EH (cell line): Measurements from ENCODE around the gene MYO1D.
A peak's percentile ranks its signal among the peaks of the same experiment; 100 is the strongest.
"Not testable (repeated sequence)": the region's sequence is repeated elsewhere in the genome, so short reads cannot be mapped to it uniquely, and the experiment has no call there.

Source experiments
- DNase-seq: peaks from one replicate; pipeline ENCODE4 v3.0.0-alpha.2; 2015; ENCODE audit warnings: low read depth

The MYO1D gene

DNA sequence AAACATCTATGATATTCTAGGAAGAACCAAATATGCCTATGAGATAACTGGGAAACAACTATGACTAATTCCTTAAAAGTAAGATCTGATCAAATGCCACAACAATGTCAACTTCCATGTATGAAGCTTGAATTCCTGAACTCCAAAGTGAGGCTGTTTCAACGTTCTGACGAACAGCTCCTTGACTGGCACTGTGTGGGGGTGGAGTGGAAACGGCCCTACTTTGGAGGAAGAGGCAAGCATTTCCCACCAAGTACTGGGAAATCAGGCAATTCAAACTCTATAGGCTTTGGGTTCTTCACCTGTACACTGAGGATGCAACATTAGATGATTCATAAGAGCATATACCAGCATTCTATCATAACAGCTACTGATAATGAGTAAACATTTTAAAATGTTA lies 203.0 kb downstream of the MYO1D start:
- peak; percentile 45 for DNase-seq

DNA sequence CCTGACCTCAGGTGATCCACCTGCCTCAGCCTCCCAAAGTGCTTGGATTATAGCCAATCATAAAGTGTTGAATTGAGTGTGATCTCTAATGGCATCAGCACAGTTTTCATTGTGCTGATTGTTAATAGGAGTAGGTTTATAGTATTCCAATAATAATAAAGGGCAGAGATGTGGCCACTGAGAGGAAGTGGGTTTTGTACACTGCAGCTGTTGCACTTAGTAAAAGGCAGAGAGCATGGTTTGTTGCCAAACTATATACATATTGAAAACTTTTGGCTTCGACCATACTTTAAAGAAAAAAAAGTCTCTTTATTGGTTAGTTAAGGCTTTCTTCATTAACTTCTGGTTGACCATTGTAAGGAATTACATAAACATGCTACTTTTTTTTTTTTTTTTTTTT lies 204.2 kb downstream of the MYO1D start:
- DNase-seq = no peak

DNA sequence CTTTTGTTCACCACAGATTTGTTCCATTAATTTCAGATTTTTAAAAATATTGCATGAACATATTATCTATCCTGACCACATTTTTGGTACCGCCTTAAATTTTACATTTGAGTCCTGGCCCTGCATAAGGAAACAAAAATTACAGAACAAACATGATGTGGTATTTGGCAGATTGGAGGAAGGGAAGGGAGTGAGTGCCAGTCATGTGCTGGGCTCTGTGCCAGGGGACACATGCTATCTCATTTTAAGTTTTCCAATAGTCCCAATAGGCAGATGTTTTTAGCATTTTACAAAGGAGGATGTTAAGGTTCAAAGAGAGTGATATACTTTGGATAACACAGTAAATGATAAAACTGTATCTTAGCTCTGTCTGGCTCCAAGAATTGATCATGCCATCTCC lies 205.0 kb downstream of the MYO1D start:
- no peak for DNase-seq

DNA sequence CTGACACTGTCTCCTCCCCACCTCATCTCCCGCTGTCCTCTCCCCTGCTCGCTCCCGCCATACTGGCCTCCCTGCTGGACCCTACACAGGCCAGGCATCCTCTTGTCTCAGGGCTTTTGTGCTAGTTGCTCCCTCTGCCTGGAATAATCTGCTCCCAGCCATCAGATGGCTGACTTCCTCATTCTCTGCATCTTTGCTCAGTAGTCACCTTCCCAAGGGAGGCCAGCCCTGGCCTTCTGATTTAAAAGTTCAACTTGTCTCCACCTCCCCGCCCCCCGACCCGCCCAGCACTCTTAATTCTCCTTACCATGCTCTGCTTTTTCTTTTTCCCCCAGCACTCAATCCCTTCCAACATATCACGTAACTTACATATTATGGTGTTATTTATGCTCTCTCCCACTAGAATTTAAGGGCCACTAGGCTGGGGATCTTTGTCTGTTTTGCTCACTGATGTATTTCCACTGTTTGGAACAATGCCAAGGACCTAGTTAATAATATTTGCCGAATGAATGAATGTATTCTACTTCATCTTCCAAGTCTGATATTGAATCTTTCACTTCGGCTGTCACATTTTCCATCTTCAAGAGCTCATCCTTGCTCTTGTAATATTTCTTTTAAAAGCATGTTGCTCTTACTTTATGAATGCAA lies 211.9 kb downstream of the MYO1D start:
- no peak for DNase-seq

DNA sequence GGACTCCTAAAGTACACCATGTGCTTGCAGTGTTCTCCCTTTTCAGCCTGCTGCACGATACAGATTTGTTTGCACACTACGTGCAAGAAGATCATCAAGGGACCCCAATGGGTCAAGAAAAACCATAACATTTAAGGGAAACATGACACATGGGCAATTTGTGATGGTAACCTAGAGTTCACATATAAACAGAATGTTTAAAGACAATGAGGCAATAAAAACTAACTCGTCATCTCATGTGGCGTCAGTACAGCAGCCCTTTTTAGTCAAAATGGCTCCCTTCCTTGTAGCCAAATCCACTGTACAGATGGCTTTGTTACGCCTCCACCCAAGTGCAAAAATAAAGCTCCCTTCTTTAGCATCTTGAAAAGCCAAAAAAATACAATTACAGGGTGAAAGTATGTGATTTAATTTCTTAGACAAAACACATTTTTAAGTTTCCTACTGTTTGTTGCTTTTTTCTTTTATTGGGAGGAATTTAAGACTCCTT lies 216.4 kb downstream of the MYO1D start:
- DNase-seq = no peak

DNA sequence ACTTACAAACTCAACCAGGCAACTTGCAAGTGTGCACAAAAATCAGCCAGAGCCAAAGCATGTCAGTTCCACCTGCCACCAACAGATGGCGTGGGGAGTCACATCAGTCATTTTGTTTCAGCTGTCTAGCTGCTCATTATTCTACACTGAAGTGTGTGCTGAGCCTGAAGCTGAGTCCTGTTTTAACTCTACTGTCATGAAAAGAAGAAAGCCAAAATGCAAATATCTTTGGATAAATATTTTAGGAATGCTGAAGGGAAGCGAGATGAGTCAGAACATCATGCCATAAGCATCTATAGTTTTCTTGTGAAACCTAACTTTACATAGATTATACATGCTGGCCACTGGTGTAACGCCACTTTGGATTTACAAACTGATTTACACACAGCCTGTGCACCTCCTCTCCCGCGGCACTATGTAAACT lies 217.5 kb downstream of the MYO1D start:
- peak; percentile 66 for DNase-seq

DNA sequence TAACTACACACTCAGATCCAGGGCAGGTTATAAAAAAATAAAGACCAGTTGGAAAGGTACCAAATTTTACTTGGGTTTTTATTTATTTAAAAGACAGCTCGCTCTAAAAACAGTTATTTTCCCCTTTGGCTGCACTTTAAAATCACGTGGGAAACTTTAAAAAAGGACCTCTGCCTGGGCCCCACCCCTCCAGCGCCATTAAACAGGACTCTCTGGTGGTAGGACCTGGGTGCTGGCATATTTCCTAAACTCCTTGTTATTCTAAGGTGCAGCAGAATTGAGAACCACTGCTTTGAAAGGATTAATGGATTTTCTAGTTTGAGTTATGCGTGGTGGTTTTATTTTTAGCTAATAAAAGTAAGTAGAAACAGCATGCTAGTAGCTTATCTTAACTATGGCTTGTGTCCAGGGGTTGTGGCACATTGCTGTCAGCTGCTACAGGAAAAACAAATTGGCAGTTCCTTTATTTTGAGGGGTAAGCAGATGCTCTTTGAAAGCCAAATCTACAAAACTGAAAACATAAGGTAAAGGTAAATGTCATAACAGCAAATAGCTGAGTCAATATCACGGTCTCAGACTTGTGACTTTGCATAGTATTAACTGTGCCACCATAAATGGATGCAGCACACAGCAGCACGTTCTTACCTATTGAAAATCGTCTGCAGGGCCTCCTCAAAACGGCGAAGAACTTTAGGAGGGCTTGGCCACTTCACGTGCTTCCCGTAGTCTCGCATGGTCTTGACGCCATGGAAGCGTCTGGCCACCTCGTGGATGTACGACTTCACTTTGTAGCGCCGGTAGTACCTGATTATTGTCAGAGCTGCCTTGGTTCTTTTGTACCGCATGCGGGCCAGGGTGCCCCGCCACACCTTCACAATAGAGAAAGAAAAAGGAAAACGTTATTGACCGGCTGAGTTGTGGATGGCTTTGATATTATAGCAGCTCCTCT lies 218.2 kb downstream of the MYO1D start:
- no peak for DNase-seq

DNA sequence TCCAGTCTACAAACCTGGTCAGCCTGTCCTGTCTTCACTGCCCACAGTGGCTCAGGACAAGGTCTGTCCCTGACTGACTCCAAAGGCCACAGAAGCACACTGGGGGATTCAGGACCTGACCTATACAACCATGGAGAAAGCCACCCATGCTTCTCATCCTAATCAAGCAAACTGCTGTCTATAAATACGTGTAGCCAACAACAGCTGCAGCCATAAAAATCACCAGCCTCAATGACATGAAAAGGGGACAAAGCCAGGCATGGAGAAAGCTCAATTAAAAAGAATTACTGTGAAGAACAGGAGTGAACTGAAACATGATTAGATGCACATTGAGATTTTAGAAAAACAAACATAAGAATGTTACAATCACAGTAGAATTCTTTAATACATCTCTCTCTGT lies 220.0 kb downstream of the MYO1D start:
- no peak for DNase-seq

DNA sequence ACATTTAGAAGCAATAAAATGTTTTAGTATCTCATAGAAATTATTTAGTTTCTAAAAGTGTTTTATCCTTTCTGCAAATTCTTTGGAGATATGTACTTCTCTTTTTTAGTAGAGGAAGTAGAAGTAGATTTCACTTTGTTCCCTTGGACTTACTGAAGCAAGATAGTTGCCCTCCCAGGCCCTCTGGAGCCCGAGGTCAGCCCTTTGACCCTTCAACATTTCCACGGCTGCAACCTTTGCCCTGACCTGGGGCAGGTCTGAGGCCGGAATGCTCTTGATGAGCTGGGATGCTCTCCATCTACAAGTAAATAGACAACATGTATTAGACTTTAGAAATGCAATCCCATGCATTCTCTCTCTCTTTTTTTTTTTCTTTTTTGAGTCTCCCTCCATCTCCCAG lies 222.6 kb downstream of the MYO1D start:
- no peak for DNase-seq

DNA sequence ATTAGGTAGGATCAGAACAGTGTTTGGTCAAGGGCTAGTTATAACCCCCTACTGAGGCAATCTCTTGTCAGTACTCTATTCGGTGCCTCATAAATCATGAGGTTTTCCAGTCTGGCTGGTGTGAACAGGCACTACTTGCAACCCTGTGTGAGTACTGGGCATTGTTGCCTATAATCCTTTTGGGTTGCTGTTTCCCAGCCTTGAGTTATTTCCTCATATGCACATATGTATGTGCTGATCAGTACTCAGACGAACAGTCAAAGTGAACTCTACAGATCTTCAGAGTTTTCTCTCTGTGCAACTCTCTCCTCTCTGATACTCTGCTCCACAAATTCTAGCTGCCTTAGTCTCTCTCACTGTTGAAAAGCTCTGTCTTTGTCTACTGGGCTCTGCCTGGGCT lies 225.8 kb downstream of the MYO1D start:
- no peak for DNase-seq

DNA sequence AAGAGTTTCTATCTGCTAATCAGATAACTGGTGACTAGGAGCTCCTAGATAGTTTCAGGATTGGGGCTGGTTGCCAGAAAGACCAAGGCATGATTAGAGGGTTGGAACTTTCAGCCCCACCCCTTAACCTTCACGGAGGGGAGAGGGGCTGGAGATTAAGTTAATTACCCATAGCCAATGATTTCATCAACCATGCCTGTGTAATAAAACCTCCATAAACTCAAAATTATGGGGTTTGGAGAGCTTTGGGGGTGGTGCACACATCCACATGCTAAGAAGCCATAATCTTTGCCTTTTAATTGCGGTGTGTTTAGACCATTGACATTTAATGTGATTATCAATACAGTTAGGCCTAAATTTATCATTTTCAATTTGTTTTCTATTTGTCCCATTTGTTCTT lies 228.5 kb downstream of the MYO1D start:
- no peak for DNase-seq

DNA sequence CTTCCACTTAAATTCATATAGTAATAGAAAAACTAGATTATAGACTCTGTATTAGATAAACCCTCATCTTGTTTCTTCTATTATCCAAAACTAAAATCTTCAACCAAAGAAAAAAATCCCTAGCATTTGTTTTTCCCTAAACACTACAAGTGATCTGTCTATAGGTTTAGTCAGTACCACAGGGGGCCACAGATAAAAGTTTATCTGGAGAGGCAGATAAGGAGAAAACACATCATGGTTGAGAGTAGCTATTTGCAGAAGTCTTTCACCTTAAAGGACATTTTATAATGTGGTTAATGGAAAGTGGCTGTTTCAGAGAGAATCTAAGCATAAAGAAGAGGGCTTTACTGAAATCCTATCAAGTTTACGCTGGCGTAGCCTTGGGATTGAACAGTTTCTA lies 230.0 kb downstream of the MYO1D start:
- DNase-seq = no peak

DNA sequence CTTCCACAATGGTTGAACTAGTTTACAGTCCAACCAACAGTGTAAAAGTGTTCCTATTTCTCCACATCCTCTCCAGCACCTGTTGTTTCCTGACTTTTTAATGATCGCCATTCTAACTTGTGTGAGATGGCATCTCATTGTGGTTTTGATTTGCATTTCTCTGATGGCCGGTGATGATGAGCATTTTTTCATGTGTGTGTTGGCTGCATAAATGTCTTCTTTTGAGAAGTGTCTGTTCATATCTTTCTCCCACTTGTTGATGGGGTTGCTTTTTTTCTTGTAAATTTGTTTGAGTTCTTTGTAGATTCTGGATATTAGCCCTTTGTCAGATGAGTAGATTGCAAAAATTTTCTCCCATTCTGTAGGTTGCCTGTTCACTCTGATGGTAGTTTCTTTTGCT lies 235.4 kb downstream of the MYO1D start:
- not testable (repeated sequence) for DNase-seq

DNA sequence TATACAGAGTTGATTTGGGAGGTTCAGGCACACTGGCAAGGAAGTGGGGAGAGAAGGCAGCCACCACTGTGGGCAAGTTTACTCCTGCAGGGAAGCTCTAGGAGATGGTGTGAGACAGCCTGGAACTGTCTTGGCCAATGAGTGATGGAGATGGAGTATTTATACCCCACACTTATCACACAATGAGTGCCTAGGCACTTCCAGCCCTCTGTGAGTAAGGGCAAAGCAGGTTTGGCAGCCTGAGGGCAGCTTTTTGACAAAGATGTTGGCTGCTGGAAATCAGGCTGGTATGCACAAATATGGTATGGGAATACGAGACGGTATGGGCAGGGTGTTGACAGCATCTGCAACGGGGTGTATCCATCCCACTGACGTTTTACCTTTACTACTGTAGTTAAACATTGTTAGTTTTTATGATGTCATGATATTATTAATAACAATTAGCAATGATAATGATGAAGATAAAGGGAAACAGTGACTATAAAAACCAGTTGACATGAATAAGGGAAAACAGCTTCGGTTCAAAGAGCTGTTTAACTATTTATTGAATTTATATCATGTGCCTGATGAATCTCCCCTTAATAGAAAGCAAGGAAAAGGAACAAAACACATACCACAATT lies 240.2 kb downstream of the MYO1D start:
- no peak for DNase-seq

DNA sequence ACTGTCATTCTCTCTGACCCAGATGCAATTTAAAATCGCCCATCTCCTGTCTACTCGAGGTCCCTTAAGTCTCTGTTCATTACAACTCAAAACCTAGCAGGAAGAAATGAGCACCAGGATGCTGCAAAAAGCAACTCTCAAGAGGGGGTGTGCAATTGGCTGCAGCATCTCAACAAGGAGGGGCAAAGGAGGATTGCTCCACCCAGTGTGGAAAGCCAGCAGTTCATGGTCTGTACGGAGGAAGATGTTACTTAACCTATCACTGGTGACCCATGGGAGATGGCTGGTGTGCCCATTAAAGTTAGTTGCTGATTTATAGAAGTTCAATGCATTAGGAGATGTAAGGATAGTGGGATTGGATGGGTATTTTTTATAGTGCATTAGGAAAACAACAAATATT lies 242.8 kb downstream of the MYO1D start:
- DNase-seq = peak; percentile 3

DNA sequence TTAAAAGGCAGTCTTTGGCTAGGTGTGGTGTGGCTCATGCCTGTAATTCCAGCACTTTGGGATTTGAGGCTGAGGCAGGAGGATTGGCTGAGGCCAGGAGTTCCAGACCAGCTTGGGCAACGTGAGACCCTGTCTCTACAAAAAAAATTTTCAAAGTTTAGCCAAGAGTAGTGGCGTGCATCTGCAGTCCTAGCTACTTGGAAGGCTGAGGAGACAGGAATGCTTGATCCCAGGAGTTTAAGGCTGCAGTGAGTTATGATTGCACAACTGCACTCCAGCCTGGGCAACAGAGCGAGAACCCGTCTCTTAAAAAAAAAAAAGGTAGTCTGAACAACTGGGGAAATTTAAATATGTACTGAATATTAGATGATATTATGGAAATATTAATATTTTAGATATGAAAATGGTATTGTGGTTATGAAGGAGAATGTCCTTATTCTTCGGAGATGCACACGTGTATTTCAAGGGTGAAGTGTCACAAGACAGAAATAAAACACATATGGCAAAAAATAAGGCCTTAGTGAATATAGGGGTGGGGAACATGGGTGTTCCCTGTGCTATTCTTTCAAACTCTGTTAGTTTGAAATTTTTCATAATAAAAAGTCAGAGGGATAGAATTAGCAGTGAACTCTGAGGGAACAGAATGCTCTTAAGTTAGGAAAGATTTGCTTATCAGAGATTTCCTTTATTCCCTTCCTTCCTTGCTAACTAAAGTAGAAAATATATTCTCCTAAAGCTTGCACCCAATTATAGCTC lies 245.4 kb downstream of the MYO1D start:
- no peak for DNase-seq

DNA sequence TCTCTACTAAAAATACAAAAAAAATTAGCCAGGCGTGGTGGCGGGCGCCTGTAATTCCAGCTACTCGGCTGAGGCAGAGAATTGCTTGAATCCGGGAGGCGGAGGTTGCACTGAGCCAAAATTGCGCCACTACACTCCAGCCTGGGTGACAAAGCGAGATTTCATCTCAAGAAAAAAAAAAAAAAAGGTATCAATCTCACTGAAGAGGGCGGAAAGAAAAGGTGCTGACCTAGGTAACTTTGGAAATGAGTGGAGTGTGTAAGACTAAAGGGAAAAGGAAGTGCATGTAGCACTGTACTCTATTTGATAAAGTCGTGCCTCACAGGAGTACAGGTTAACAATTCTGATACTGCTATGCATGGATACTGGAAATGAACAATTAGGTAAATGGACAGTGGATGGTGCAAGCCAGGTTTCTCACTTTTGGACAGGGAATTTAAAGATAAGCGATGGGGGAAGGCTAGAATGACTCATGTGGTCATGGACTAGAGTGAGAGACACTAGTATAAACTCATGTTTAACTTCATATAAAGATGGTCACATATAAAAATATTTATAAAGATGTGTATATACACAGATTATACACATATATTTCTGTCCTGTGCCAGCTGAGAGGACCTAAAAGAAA lies 247.2 kb downstream of the MYO1D start:
- DNase-seq = no peak

DNA sequence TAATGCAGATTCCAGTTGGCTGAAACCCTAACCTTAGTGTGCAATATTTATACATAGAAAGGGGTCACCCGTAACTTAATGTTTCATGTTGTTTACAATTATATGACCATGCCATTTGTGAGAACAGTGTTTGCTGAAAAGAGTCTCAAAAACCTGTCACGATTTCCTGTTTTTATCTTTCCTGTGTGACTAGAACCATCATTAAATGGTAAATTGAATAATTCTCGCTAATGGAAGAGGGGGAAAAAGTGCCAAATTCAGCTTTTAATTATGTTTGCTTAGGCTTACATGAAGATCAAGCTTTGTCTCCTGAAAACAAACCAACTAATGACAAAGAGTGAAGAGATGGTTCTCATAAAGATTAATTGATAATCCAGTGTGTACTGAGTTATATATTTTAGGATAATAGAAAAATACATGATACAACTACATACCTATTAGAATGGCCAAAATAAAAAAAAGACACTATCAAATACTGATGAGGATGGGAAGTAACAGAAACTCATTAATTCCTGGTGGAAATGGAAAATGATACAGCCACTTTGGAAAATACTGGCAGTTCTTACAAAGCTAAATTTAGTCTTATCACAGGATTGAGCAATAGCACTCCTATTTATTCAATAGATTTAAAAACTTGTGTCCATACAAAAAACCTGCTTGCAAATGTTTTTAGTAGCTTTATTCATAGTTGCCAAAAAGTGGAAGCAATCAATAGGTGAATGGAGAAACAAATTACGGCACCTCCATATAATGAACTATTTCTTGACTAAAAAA lies 248.5 kb downstream of the MYO1D start:
- DNase-seq = no peak

DNA sequence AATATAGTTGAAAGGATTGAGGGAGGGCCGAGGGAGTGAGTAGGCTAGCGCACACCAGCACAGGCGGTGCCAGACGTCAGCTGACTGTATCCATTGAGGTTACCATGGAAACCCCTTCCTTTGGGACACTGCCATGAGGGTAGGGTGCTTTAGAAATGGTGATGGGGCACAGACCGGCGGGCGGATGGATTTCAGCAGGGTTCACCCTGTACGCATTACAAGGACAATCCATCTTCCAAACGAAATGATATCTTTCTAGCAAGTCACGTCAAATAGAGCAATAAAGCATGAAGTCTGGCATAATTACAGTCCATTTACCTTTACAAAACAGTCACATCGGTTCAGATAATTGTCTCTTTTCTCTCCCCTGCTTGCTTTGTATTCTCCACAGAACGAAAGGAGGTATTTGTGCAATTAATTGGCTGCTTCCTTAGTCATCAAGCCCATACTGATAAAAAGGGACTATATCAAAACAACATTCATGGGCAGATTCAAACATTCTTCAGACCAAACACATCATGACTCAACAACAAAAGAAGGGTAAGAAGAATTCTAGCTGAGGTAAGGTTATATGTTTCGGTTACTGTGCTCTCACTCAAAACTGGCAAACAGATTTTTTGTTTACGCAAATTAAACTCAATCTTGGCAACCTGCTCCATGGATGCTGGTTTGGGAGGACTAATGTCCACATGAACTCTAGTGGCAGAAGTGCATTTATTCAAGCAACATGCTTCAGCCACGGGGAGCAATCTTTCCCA lies 249.5 kb downstream of the MYO1D start:
- peak; percentile 42 for DNase-seq

DNA sequence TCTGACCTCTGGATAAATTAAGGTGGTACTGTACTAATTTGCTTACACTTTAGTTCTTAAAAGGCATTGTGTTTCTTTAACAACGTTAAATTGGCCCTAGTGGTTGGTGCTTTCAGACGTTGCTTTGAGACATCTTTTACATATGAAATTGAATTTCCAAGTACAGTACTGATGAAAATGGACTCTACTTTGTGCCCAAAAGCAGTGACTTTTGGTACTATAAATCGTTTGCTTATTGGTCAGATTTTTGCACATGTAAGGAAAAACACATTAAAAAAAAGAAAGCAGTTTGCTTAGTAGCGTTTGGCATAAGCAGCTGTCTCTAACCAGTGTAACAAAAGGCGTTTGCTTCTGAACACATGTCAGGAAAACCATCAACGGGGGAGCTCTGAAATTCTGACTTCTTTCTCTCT lies 250.5 kb downstream of the MYO1D start:
- DNase-seq = no peak
